SK-N-SH (cell line): ENCODE measurements around the gene ZMYM1. TPM values are rescaled to one million over a fixed set of nuclear protein-coding genes. Genes with fewer than 3 reads are reported as not detected.

Experiments used
- CTCF ChIA-PET: fragments of 300-600, 350-600 bp; formaldehyde crosslinking; extraction: SDS; loops from one replicate; lab custom pipeline; 2021; lab: Yijun Ruan, JAX
- POLR2A ChIA-PET: fragments of 350-600 bp; sonication (Branson Sonifier 250); formaldehyde crosslinking; extraction: SDS; loops from one replicate; lab custom pipeline; 2020; ENCODE audit warnings: antibody characterized with exemption, inconsistent platforms; lab: Yijun Ruan, JAX
- DNase-seq: peaks from one replicate; pipeline ENCODE4 v3.0.0; 2012
- H2AFZ ChIP-seq: fragments of 200-600 bp; sonication (generic); 2 replicates; pipeline ENCODE4 v1.8.1; 2016; ENCODE audit warnings: antibody characterized with exemption, mild to moderate bottlenecking, low read depth
- H3F3A ChIP-seq: fragments of 200-600 bp; sonication (generic); replicated peaks from 2 replicates; pipeline ENCODE3; 2016; ENCODE audit warnings: antibody characterized with exemption, mild to moderate bottlenecking; ENCODE audit not compliant: insufficient read depth
- H3K27ac ChIP-seq, 2 experiments: fragments of 200-500 bp in 1 of 2; fragments of 200-600 bp in 1 of 2; sonication (Bioruptor generic) in 1 of 2; sonication (generic), shearing (Covaris generic) in 1 of 2; 2 replicates each; pipeline versions ENCODE4 v1.5.1 to v1.6.1; 2014 to 2016; ENCODE audit warnings: low read depth in 2 of 2, inconsistent platforms in 1 of 2, low read length in 1 of 2, mild to moderate bottlenecking in 1 of 2, mixed read lengths in 1 of 2
- H3K27me3 ChIP-seq: fragments of 200-600 bp; sonication (generic), shearing (Covaris generic); 2 replicates; pipeline ENCODE4 v1.6.1; 2016; ENCODE audit warnings: mixed run types; ENCODE audit not compliant: insufficient read depth
- H3K36me3 ChIP-seq, 2 experiments: fragments of 200-500 bp in 1 of 2; fragments of 200-600 bp in 1 of 2; sonication (Bioruptor generic) in 1 of 2; sonication (generic) in 1 of 2; replicated peaks in 1 of 2; 2 replicates each; pipeline versions ENCODE3 to v1.5.1; 2014 to 2016; ENCODE audit warnings: low read length in 1 of 2, mild to moderate bottlenecking in 1 of 2; ENCODE audit not compliant: insufficient read depth in 2 of 2, control insufficient read depth in 1 of 2
- H3K4me1 ChIP-seq, 2 experiments: fragments of 200-500 bp in 1 of 2; fragments of 200-600 bp in 1 of 2; sonication (Bioruptor generic) in 1 of 2; sonication (generic), shearing (Covaris generic) in 1 of 2; 2 replicates each; pipeline versions ENCODE4 v1.5.1 to v1.6.1; 2014 to 2016; ENCODE audit warnings: low read depth in 1 of 2, low read length in 1 of 2, mixed run types in 1 of 2; ENCODE audit not compliant: insufficient read depth in 2 of 2, control insufficient read depth in 1 of 2
- H3K4me2 ChIP-seq: fragments of 200-600 bp; sonication (generic), shearing (Covaris generic); 2 replicates; pipeline ENCODE4 v1.6.1; 2017; ENCODE audit warnings: mixed run types
- H3K4me3 ChIP-seq, 2 experiments: fragments of 200-500 bp in 1 of 2; fragments of 200-600 bp in 1 of 2; sonication (Bioruptor generic) in 1 of 2; sonication (generic), shearing (Covaris generic) in 1 of 2; 2 replicates each; pipeline versions ENCODE4 v1.5.1 to v1.8.1; 2014 to 2016; ENCODE audit warnings: low read depth in 2 of 2, inconsistent platforms in 1 of 2, low read length in 1 of 2, mild to moderate bottlenecking in 1 of 2, mixed read lengths in 1 of 2, moderate library complexity in 1 of 2
- H3K79me2 ChIP-seq: fragments of 200-600 bp; sonication (generic); 2 replicates; pipeline ENCODE4 v1.8.1; 2017; ENCODE audit warnings: mild to moderate bottlenecking; ENCODE audit not compliant: insufficient read depth
- H3K9ac ChIP-seq: fragments of 200-600 bp; sonication (generic); 2 replicates; pipeline ENCODE4 v1.6.1; 2017; ENCODE audit warnings: mixed run types
- H3K9me2 ChIP-seq: fragments of 200-600 bp; sonication (generic); 2 replicates; pipeline ENCODE4 v1.6.1; 2017; ENCODE audit warnings: mixed run types
- H3K9me3 ChIP-seq: fragments of 200-600 bp; sonication (generic); 2 replicates; pipeline ENCODE4 v1.6.1; 2017; ENCODE audit warnings: mixed run types, mild to moderate bottlenecking, moderate library complexity
- H4K20me1 ChIP-seq: fragments of 200-600 bp; sonication (generic); 2 replicates; pipeline ENCODE4 v1.6.1; 2017; ENCODE audit warnings: mild to moderate bottlenecking, mixed run types; ENCODE audit not compliant: insufficient read depth
- FOXJ3 ChIP-seq: sonication (generic); formaldehyde crosslinking; IDR thresholded peaks from 2 replicates; pipeline ENCODE4 v1.5.1; 2020; ENCODE audit warnings: mild to moderate bottlenecking, missing genetic modification reagents
- FOXM1 ChIP-seq: IDR thresholded peaks from 2 replicates; pipeline ENCODE4 v1.4.0; 2012; ENCODE audit warnings: low read depth, mild to moderate bottlenecking
- GABPA ChIP-seq: IDR thresholded peaks from 2 replicates; pipeline ENCODE4 v1.4.0; 2012; ENCODE audit warnings: low read depth, mild to moderate bottlenecking
- MEF2A ChIP-seq: IDR thresholded peaks from 2 replicates; pipeline ENCODE4 v1.4.0; 2012; ENCODE audit warnings: low read depth, borderline replicate concordance
- NFIC ChIP-seq: IDR thresholded peaks from 2 replicates; pipeline ENCODE4 v1.4.0; 2012; ENCODE audit warnings: borderline replicate concordance
- NRF1 ChIP-seq: IDR thresholded peaks from 2 replicates; pipeline ENCODE4 v1.6.1; 2012; ENCODE audit warnings: low read depth, mild to moderate bottlenecking, low read length
- PBX3 ChIP-seq: IDR thresholded peaks from 2 replicates; pipeline ENCODE4; 2012
- RAD21 ChIP-seq: IDR thresholded peaks from 2 replicates; pipeline ENCODE4 v1.6.1; 2012; ENCODE audit warnings: mild to moderate bottlenecking, low read length
- REST ChIP-seq: IDR thresholded peaks from 2 replicates; pipeline ENCODE4 v1.6.1; 2012; ENCODE audit warnings: mild to moderate bottlenecking, low read depth, low read length, moderate library complexity
- RFX5 ChIP-seq: IDR thresholded peaks from 2 replicates; pipeline ENCODE4 v1.6.1; 2012; ENCODE audit warnings: mild to moderate bottlenecking, improper control_type of control experiment, low read length
- SIN3A ChIP-seq: IDR thresholded peaks from 2 replicates; pipeline ENCODE4 v1.6.1; 2012; ENCODE audit warnings: low read depth, mild to moderate bottlenecking, low read length, moderate library complexity, borderline replicate concordance
- SMC3 ChIP-seq: IDR thresholded peaks from 2 replicates; pipeline ENCODE4 v1.6.1; 2012; ENCODE audit warnings: low read depth, low read length, improper control_type of control experiment
- TEAD4 ChIP-seq: IDR thresholded peaks from 2 replicates; pipeline ENCODE4 v1.4.0; 2012; ENCODE audit warnings: mild to moderate bottlenecking, borderline replicate concordance; ENCODE audit not compliant: insufficient read depth
- ZBTB33 ChIP-seq: IDR thresholded peaks from 2 replicates; pipeline ENCODE4 v1.4.0; 2012; ENCODE audit warnings: low read depth, borderline replicate concordance
- WGBS: methylation state at CpG from one replicate; pipeline ENCODE4 v1.1.6; 2017; ENCODE audit warnings: low lambda C conversion rate; 5-methylcytosine and 5-hydroxymethylcytosine counted together
- polyA plus RNA-seq, 3 experiments: library from polyadenylated mRNA; depleted of rRNA; stranded (reverse); fragments of >200 nt; gene quantifications; 2 replicates each; pipeline ENCODE4 v1.2.3, GENCODE V29; 2012
- TF ChIP-seq, protein P1 (sequence below): fragments of 150-350 bp; IDR thresholded peaks from 2 replicates; pipeline ENCODE4 v1.6.1; 2017; ENCODE audit warnings: antibody characterized with exemption, low read length, low read depth, borderline replicate concordance

ZMYM1 gene
- polyA plus RNA-seq, 1 of the 3 experiments (the other 2 are of a cell fraction): 4.1 TPM

DNA sequence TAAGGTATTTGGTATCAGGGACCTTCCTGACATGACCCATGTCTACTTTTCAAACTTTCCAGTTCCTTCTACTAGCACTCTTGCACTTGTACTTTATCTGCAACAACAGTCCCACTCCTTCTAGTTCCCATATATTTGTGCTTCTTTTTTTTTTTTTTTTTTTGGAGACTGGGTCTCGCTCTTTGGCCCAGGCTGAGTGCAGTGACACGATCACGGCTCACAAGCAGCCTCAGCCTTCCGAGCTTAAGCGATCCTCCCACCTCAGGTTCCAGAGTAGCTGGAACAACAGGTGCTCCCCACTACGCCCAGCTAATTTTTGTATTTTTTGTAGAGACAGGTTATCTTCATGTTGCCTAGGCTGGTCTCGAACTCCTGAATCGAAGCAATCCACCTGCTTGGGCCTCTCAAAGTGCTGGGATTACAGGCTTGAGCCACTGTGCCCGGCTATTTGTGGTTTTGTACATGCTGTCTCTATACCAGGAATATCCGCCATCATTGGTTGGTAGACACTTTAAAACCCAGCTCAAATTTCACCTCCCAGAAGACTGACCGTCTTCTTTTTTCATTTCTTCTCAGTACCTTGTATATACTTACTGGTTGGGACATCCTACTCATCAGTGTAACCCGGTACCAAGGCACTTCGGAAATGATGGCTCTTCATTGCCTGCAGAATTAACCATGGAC, 1.1 kb downstream of the ZMYM1 start:
- TF ChIP-seq FOXJ3 (CRISPR knock-in tag): no peak
- no peak for TF ChIP-seq NFIC
- no peak for TF ChIP-seq MEF2A
- no peak for TF ChIP-seq GABPA
- TF ChIP-seq SIN3A: no peak
- TF ChIP-seq TEAD4: no peak
- no peak for TF ChIP-seq RFX5
- no peak for TF ChIP-seq ZBTB33
- TF ChIP-seq REST: no peak
- TF ChIP-seq FOXM1: no peak
- TF ChIP-seq, protein P1, sequence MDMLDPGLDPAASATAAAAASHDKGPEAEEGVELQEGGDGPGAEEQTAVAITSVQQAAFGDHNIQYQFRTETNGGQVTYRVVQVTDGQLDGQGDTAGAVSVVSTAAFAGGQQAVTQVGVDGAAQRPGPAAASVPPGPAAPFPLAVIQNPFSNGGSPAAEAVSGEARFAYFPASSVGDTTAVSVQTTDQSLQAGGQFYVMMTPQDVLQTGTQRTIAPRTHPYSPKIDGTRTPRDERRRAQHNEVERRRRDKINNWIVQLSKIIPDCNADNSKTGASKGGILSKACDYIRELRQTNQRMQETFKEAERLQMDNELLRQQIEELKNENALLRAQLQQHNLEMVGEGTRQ: no peak
- TF ChIP-seq PBX3: no peak
- TF ChIP-seq RAD21: no peak
- TF ChIP-seq SMC3: no peak
- TF ChIP-seq NRF1: no peak
- TF ChIP-seq, all 33 proteins: peak for 0
- Histone ChIP-seq H3K4me1 (peaks cover 3 to 5% of the 10 kb centered on the region in 2 experiments; a peak in 2 of 4 replicates), H3K4me3 (peak overlapping the region; percentile 62 to 82), H3K9me2 (no peaks in the 10 kb centered on the region), H2AFZ (no peak overlapping the region), H4K20me1 (peaks cover 3% of the 10 kb centered on the region; the same call in 1 of the 2 replicates), H3K27me3 (no peaks in the 10 kb centered on the region), H3K9ac (peak overlapping the region; percentile 88), H3K27ac (peak overlapping the region in 1 of 2 experiments; percentile 84; a peak in 1 of 4 replicates), H3K9me3 (no peaks in the 10 kb centered on the region), H3K36me3 (peaks cover 0 to 20% of the 10 kb centered on the region in 2 experiments), H3K4me2 (peak overlapping the region; percentile 93), H3F3A (peaks cover 12% of the 10 kb centered on the region), H3K79me2 (peaks cover 59% of the 10 kb centered on the region)
- no peak for DNase-seq
- ChIA-PET POLR2A (no interaction called here), CTCF (interaction anchor here (1.8 kb wide), 1 partner anchor 227 kb away, joined by 4 read pairs; no protein-coding TSS in a partner anchor)
- WGBS: 91% methylated on average over 13 of the region's 13 CpGs
